OCI-LY7 (cell line): ENCODE data around the gene OXCT1. TPM values are rescaled to one million over a fixed set of nuclear protein-coding genes. Genes with fewer than 3 reads are reported as not detected.
"Not testable (repeated sequence)": the region's sequence is repeated elsewhere in the genome, so short reads cannot be mapped to it uniquely, and the experiment has no call there.

Source experiments
- BruUV-seq: library from RNA; stranded (reverse); fragments of 400-500 nt; replicated peaks from 2 replicates; lab custom pipeline; 2021; lab: Mats Ljungman, UMichigan
- CTCF ChIA-PET: fragments of 300-600 bp; sonication (Branson Sonifier 250); formaldehyde crosslinking; loops from one replicate; lab custom pipeline; 2022; ENCODE audit warnings: antibody characterized with exemption; ENCODE audit not compliant: unreplicated experiment; lab: Charles Lee
- POLR2A ChIA-PET: fragments of 300-600 bp; sonication (Branson Sonifier 250); formaldehyde crosslinking; loops from one replicate; lab custom pipeline; 2022; ENCODE audit warnings: antibody characterized with exemption; lab: Charles Lee
- DNase-seq: peaks from one replicate; pipeline ENCODE4 v3.0.0-alpha.2; 2015; ENCODE audit warnings: low spot score
- H2AFZ ChIP-seq: fragments of 200-600 bp; sonication (generic), shearing (Covaris generic); 2 replicates; pipeline ENCODE4 v1.6.1; 2014; ENCODE audit warnings: mild to moderate bottlenecking, antibody characterized with exemption, low read length, moderate library complexity
- H3K27ac ChIP-seq: fragments of 200-600 bp; sonication (generic); 2 replicates; pipeline ENCODE4 v1.5.1; 2014; ENCODE audit warnings: mixed run types, low read depth, mild to moderate bottlenecking, moderate library complexity, low read length, inconsistent platforms; ENCODE audit not compliant: poor library complexity, severe bottlenecking
- H3K36me3 ChIP-seq: fragments of 200-600 bp; sonication (generic); 2 replicates; pipeline ENCODE4 v1.6.1; 2014; ENCODE audit warnings: mild to moderate bottlenecking, antibody characterized with exemption, low read length, moderate library complexity, mixed read lengths; ENCODE audit not compliant: insufficient read depth
- H3K4me1 ChIP-seq: fragments of 200-600 bp; sonication (generic); 2 replicates; pipeline ENCODE4 v1.5.1; 2014; ENCODE audit warnings: mild to moderate bottlenecking, low read length; ENCODE audit not compliant: insufficient read depth, poor library complexity, severe bottlenecking
- H3K4me2 ChIP-seq: fragments of 200-600 bp; sonication (generic); 2 replicates; pipeline ENCODE4 v1.6.1; 2014; ENCODE audit warnings: mild to moderate bottlenecking, low read length
- H3K4me3 ChIP-seq: fragments of 200-600 bp; sonication (generic); 2 replicates; pipeline ENCODE4 v1.5.1; 2014; ENCODE audit warnings: mild to moderate bottlenecking, low read depth, low read length; ENCODE audit not compliant: poor library complexity, severe bottlenecking
- H3K79me2 ChIP-seq: fragments of 200-600 bp; sonication (generic); 2 replicates; pipeline ENCODE4 v1.6.1; 2016; ENCODE audit warnings: low read depth, mild to moderate bottlenecking, low read length, moderate library complexity, mixed read lengths; ENCODE audit not compliant: insufficient read depth
- H3K9me2 ChIP-seq: fragments of 200-600 bp; sonication (generic); 2 replicates; pipeline ENCODE4 v1.6.1; 2016; ENCODE audit warnings: mild to moderate bottlenecking, low read length, mixed read lengths; ENCODE audit not compliant: insufficient read depth
- H3K9me3 ChIP-seq: fragments of 200-600 bp; sonication (generic); 2 replicates; pipeline ENCODE4 v1.6.1; 2014; ENCODE audit warnings: mild to moderate bottlenecking, mixed run types, low read length, mixed read lengths
- H4K20me1 ChIP-seq: fragments of 200-600 bp; sonication (generic); 2 replicates; pipeline ENCODE4 v1.6.1; 2014; ENCODE audit warnings: mild to moderate bottlenecking, antibody characterized with exemption, low read length, moderate library complexity, mixed read lengths; ENCODE audit not compliant: insufficient read depth
- CTCF ChIP-seq: fragments of 200-600 bp; sonication (generic); conservative IDR thresholded peaks from 2 replicates; pipeline ENCODE4 v1.5.1; 2014; ENCODE audit warnings: mild to moderate bottlenecking, antibody characterized with exemption, low read length, moderate library complexity, mixed read lengths
- EZH2phosphoT487 ChIP-seq: fragments of 200-600 bp; sonication (generic); IDR thresholded peaks from 2 replicates; pipeline ENCODE4 v1.6.1; 2018; ENCODE audit warnings: low read depth, borderline replicate concordance, mild to moderate bottlenecking, mixed run types, antibody characterized with exemption, low read length, moderate library complexity, mixed read lengths
- intact Hi-C: fragments of 100-400 bp; cut with micrococcal nuclease; formaldehyde crosslinking; loops from one replicate; pipeline ENCODE4 v1.10.0; 2022; ENCODE audit not compliant: unreplicated experiment
- total RNA-seq, 2 experiments: library from RNA; depleted of rRNA in 1 of 2; stranded (reverse); fragments of >200 nt in 1 of 2; shearing (Covaris generic) in 1 of 2; gene quantifications; 2 replicates each; pipeline ENCODE4 v1.2.3, GENCODE V29; 2014 to 2022

Gene OXCT1
- total RNA-seq, 2 experiments from 2014 or later = 27.0 to 43.4 TPM

GRCh38 chr5:41848983-41849382 is 21.2 kb downstream of the OXCT1 start:
- CTCF ChIA-PET = no interaction called here
- POLR2A ChIA-PET = no interaction called here
- H3K9me3 ChIP-seq = peaks cover 7% of the 10 kb centered on the region; the same call in 1 of the 2 replicates
- no peak for TF ChIP-seq EZH2phosphoT487
- TF ChIP-seq CTCF = no peak
- H3K4me3 ChIP-seq = no peak overlapping the region
- H3K27ac ChIP-seq = no peak overlapping the region
- no TSS peak for BruUV-seq
- no peaks in the 10 kb centered on the region for H3K9me2 ChIP-seq
- intact Hi-C loops = no loop called here
- H3K4me1 ChIP-seq = no peaks in the 10 kb centered on the region
- H3K79me2 ChIP-seq = no peaks in the 10 kb centered on the region
- no peak overlapping the region for H3K4me2 ChIP-seq
- H2AFZ ChIP-seq = no peak overlapping the region
- peaks cover 51% of the 10 kb centered on the region for H3K36me3 ChIP-seq
- H4K20me1 ChIP-seq = no peaks in the 10 kb centered on the region
- DNase-seq = no peak

DNA sequence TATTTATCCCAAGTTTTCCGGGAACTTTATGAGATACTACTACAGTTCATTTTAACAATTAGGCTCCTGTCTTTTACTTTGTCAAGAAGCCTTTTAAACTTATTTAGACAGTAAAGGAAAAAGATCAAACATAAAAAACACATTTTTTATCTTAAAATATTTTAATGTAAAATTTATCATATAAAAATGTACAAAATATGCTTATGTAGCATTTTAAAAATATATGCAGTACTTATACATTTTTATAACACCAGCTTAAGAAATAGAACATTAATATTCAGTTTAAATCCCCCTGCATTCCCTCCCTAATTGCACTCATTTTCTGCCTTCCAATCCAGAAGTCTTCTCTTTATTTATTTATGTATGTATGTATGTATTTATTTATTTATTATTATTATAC is 24.5 kb downstream of the OXCT1 start:
- H3K4me3 ChIP-seq, DNase-seq, H3K79me2 ChIP-seq, H2AFZ ChIP-seq, H3K4me2 ChIP-seq, CTCF ChIA-PET, H3K9me3 ChIP-seq, H3K27ac ChIP-seq, H3K9me2 ChIP-seq, H4K20me1 ChIP-seq, BruUV-seq, intact Hi-C loops: not testable (repeated sequence)
- Histone ChIP-seq H3K36me3 (peaks cover 51% of the 10 kb centered on the region), H3K4me1 (peaks cover 15% of the 10 kb centered on the region)
- POLR2A ChIA-PET = interaction anchor here (0.7 to 1.3 kb wide), 2 partner anchors 25 to 46 kb away, joined by 4 read pairs; partner anchors contain the start of gene OXCT1

GRCh38 chr5:41844502-41844901 is 25.7 kb downstream of the OXCT1 start:
- H2AFZ ChIP-seq = no peak overlapping the region
- ChIA-PET CTCF (no interaction called here), POLR2A (no interaction called here)
- no TSS peak for BruUV-seq
- intact Hi-C loops = loop anchor here (5.0 kb wide), 1 partner anchor 127 kb away; no protein-coding TSS in a partner anchor
- H4K20me1 ChIP-seq = no peaks in the 10 kb centered on the region
- DNase-seq = no peak
- peaks cover 15% of the 10 kb centered on the region for H3K4me1 ChIP-seq
- peaks cover 49% of the 10 kb centered on the region for H3K36me3 ChIP-seq
- H3K9me3 ChIP-seq = peaks cover 7% of the 10 kb centered on the region; the same call in 1 of the 2 replicates
- no peak overlapping the region for H3K27ac ChIP-seq
- H3K4me3 ChIP-seq = no peak overlapping the region
- TF ChIP-seq CTCF = no peak
- TF ChIP-seq EZH2phosphoT487 = no peak
- H3K9me2 ChIP-seq = no peaks in the 10 kb centered on the region
- H3K79me2 ChIP-seq = no peaks in the 10 kb centered on the region
- no peak overlapping the region for H3K4me2 ChIP-seq
